A549 (cell line): ENCODE results near the gene ISCA2. TPM values are rescaled to one million over a fixed set of nuclear protein-coding genes. Genes with fewer than 3 reads are reported as not detected.
A peak's percentile ranks its signal among the peaks of the same experiment; 100 is the strongest.

Experiments
- ATAC-seq, 2 experiments: fragments of 200-7000 bp in 1 of 2; fragments of >200 bp in 1 of 2; cut with Nextera tagmentation in 1 of 2; cut with Tn5 transposase in 1 of 2; 3 replicates each; pipeline versions ENCODE4 v1.8.0 to v1.9.1; 2018 to 2020; ENCODE audit warnings: mild to moderate bottlenecking in 1 of 2, moderate library complexity in 1 of 2
- CTCF ChIA-PET: fragments of 300-600 bp; sonication (Branson Sonifier 250); formaldehyde crosslinking; extraction: SDS; loops from one replicate; lab custom pipeline; 2021; ENCODE audit warnings: antibody characterized with exemption, inconsistent platforms; lab: Yijun Ruan, JAX
- POLR2A ChIA-PET: fragments of 350-600 bp; formaldehyde crosslinking; extraction: SDS; loops from one replicate; lab custom pipeline; 2021; ENCODE audit warnings: antibody characterized with exemption, inconsistent platforms; lab: Yijun Ruan, JAX
- DNase-seq, 2 experiments: peaks; one replicate each; pipeline versions ENCODE4 v3.0.0 to v3.0.0-alpha.2; 2011 to 2016; ENCODE audit warnings: low read depth in 1 of 2, low spot score in 1 of 2
- FAIRE-seq: peaks from 2 replicates; lab custom pipeline; 2011; peaks lifted over from hg19 to GRCh38; lab: Jason Lieb, UNC
- H3K27ac ChIP-seq, 2 experiments: fragments of >200 bp; sonication (Bioruptor Twin); formaldehyde crosslinking; 3 replicates each; pipeline ENCODE4 v1.5.1; 2016 to 2017
- H3K4me1 ChIP-seq: fragments of >200 bp; sonication (Bioruptor Twin); formaldehyde crosslinking; 3 replicates; pipeline ENCODE4 v1.6.1; 2016
- H3K4me2 ChIP-seq: fragments of >200 bp; sonication (Bioruptor Twin); formaldehyde crosslinking; 3 replicates; pipeline ENCODE4 v1.6.1; 2016
- H3K4me3 ChIP-seq: fragments of >200 bp; sonication (Bioruptor Twin); formaldehyde crosslinking; 3 replicates; pipeline ENCODE4 v1.5.1; 2016
- H3K9me3 ChIP-seq: fragments of >200 bp; sonication (Bioruptor Twin); formaldehyde crosslinking; 3 replicates; pipeline ENCODE4 v1.6.1; 2016
- ATOH8 ChIP-seq: fragments of 250-450 bp; sonication (Bioruptor Pico); IDR thresholded peaks from 2 replicates; pipeline ENCODE4 v1.5.0; 2020; ENCODE audit warnings: low read depth, mild to moderate bottlenecking, moderate library complexity
- EHMT2 ChIP-seq: fragments of 200-600 bp; sonication (generic); IDR thresholded peaks from 2 replicates; pipeline ENCODE4 v1.6.1; 2016; ENCODE audit warnings: antibody characterized with exemption, low read depth, mild to moderate bottlenecking, moderate library complexity
- EP300 ChIP-seq, 2 experiments: fragments of >200 bp; sonication (Bioruptor Twin); formaldehyde crosslinking; IDR thresholded peaks; 2 replicates in 1 of 2; 3 replicates in 1 of 2; pipeline ENCODE4 v1.6.1; 2016 to 2017
- FOSL2 ChIP-seq, 2 experiments: fragments of 450-650 bp in 1 of 2; fragments of >200 bp in 1 of 2; sonication (Bioruptor Twin) in 1 of 2; formaldehyde crosslinking; IDR thresholded peaks; 2 replicates each; pipeline versions ENCODE4 v1.5.0 to v1.6.1; 2016 to 2020; ENCODE audit warnings: mild to moderate bottlenecking in 1 of 2, moderate library complexity in 1 of 2
- GATA3 ChIP-seq: IDR thresholded peaks from 2 replicates; pipeline ENCODE4 v1.6.1; 2012; ENCODE audit warnings: borderline replicate concordance
- HMGXB4 ChIP-seq: fragments of 250-450 bp; sonication (Bioruptor Pico); IDR thresholded peaks from 2 replicates; pipeline ENCODE4 v1.5.0; 2021; ENCODE audit warnings: mild to moderate bottlenecking, moderate library complexity, borderline replicate concordance
- HOXB13 ChIP-seq: fragments of 250-450 bp; sonication (Bioruptor Pico); IDR thresholded peaks from 2 replicates; pipeline ENCODE4 v1.5.0; 2020; ENCODE audit warnings: low read depth, mild to moderate bottlenecking, moderate library complexity
- JUNB ChIP-seq: fragments of >200 bp; sonication (Bioruptor Twin); formaldehyde crosslinking; IDR thresholded peaks from 2 replicates; pipeline ENCODE4 v1.6.1; 2016
- KDM5A ChIP-seq: fragments of 200-600 bp; sonication (generic); IDR thresholded peaks from 2 replicates; pipeline ENCODE4 v1.6.1; 2016; ENCODE audit warnings: antibody characterized with exemption, mild to moderate bottlenecking
- MAX ChIP-seq: IDR thresholded peaks from 2 replicates; pipeline ENCODE4 v1.6.1; 2012
- NFE2L2 ChIP-seq: fragments of 150-350 bp; conservative IDR thresholded peaks from 2 replicates; pipeline ENCODE4 v1.6.1; 2014; ENCODE audit warnings: low read length
- PBX3 ChIP-seq: IDR thresholded peaks from 2 replicates; pipeline ENCODE4 v1.6.1; 2012
- POLR2A ChIP-seq: IDR thresholded peaks from 2 replicates; pipeline ENCODE4 v1.6.1; 2012; ENCODE audit warnings: mild to moderate bottlenecking, low read length
- POLR2AphosphoS2 ChIP-seq: conservative IDR thresholded peaks from 2 replicates; pipeline ENCODE4 v1.6.1; 2012; ENCODE audit warnings: low read length, improper control_type of control experiment, inconsistent platforms
- RARB ChIP-seq: fragments of 250-450 bp; sonication (Bioruptor Pico); IDR thresholded peaks from 2 replicates; pipeline ENCODE4 v1.8.0; 2021; ENCODE audit warnings: mild to moderate bottlenecking, moderate library complexity
- SREBF2 ChIP-seq: fragments of 450-650 bp; IDR thresholded peaks from 2 replicates; pipeline ENCODE4 v1.6.1; 2014; ENCODE audit warnings: mild to moderate bottlenecking, moderate library complexity
- USF2 ChIP-seq: fragments of 450-650 bp; IDR thresholded peaks from 2 replicates; pipeline ENCODE4 v1.6.1; 2014; ENCODE audit warnings: antibody characterized with exemption
- ZFP36 ChIP-seq: fragments of 450-650 bp; IDR thresholded peaks from 2 replicates; pipeline ENCODE4 v1.6.1; 2014; ENCODE audit warnings: borderline replicate concordance; ENCODE audit not compliant: partially characterized antibody
- WGBS: methylation state at CpG from one replicate; pipeline ENCODE4 v1.1.6; 2017; ENCODE audit errors: missing lambda C conversion rate; 5-methylcytosine and 5-hydroxymethylcytosine counted together
- polyA plus RNA-seq, 4 experiments: library from polyadenylated mRNA; depleted of rRNA in 3 of 4; stranded (reverse); fragments of >200 nt; fragmentation: RNase III in 1 of 4; extraction: RNeasy Plus Mini Kit Qiagen cat#74134 plus additional on column Dnase treatment in 1 of 4; gene quantifications; 2 replicates in 3 of 4; 3 replicates in 1 of 4; pipeline ENCODE4 v1.2.3, GENCODE V29; 2011 to 2017

ISCA2 gene
- polyA plus RNA-seq, 2 of the 4 experiments (the other 2 are of a cell fraction), result 48.8 to 49.3 TPM

- Histone ChIP-seq H3K4me1 (peaks cover 8% of the 10 kb centered on the region), H3K27ac (no peak overlapping the region)
- CTCF ChIA-PET, result interaction anchor here (9.2 kb wide), 1 partner anchor 13 kb away, joined by 62 read pairs; no protein-coding TSS in a partner anchor
Observed at GRCh38 chr14:74514471-74514941, 20.9 kb downstream of the ISCA2 start.

GRCh38 chr14:74515891-74516412, 22.4 kb downstream of the ISCA2 start:
- FAIRE-seq (no peak), DNase-seq (no peak), ATAC-seq (no peak)
- Histone ChIP-seq H3K9me3 (no peaks in the 10 kb centered on the region), H3K4me2 (no peak overlapping the region), H3K4me1 (peaks cover 8% of the 10 kb centered on the region), H3K4me3 (no peak overlapping the region), H3K27ac (no peak overlapping the region; a peak in 1 of 6 replicates)
- WGBS, result 84% methylated on average over 8 of the region's 8 CpGs
- TF ChIP-seq HOXB13, result no peak
- no peak for TF ChIP-seq RARB (CRISPR knock-in tag)
- no peak for TF ChIP-seq GATA3
- ChIA-PET POLR2A (no interaction called here), CTCF (interaction anchor here (1.7 to 9.2 kb wide), 2 partner anchors 15 to 97 kb away, joined by 6 to 62 read pairs; partner anchors contain the start of gene LTBP2)

More at GRCh38 chr14:74514471-74514941, 20.9 kb downstream of the ISCA2 start:
- no peak for FAIRE-seq
- Histone ChIP-seq H3K4me3 (no peak overlapping the region), H3K4me2 (no peak overlapping the region), H3K9me3 (no peaks in the 10 kb centered on the region)
- DNase-seq, result no peak
- POLR2A ChIA-PET, result no interaction called here
- WGBS, result 89% methylated on average over 13 of the region's 13 CpGs
- ATAC-seq, result no peak
- TF ChIP-seq POLR2A, result no peak
- no peak for TF ChIP-seq KDM5A
- TF ChIP-seq HMGXB4 (CRISPR knock-in tag), result no peak
- TF ChIP-seq POLR2AphosphoS2, result no peak
- TF ChIP-seq EP300 (IDR thresholded peaks at IDR 0.05), result no peak
- no peak for TF ChIP-seq MAX
- no peak for TF ChIP-seq PBX3
- TF ChIP-seq NFE2L2, result no peak
- no peak for TF ChIP-seq FOSL2 (IDR thresholded peaks at IDR 0.05)
- TF ChIP-seq FOSL2 (CRISPR knock-in tag; IDR thresholded peaks at IDR 0.05), result no peak
- TF ChIP-seq ATOH8 (CRISPR knock-in tag), result no peak

GRCh38 chr14:74516451-74517160, 23.0 kb downstream of the ISCA2 start:
- no peak for TF ChIP-seq ZFP36
- no peak for TF ChIP-seq EHMT2
- TF ChIP-seq SREBF2, result no peak
- TF ChIP-seq JUNB, result no peak
- TF ChIP-seq USF2, result no peak
- TF ChIP-seq, all 56 proteins: peak for 0
- 90% methylated on average over 12 of the region's 12 CpGs for WGBS
- Histone ChIP-seq H3K4me3 (no peak overlapping the region), H3K4me2 (no peak overlapping the region), H3K27ac (peak overlapping the region in 1 of 2 experiments; percentile 72; a peak in 3 of 6 replicates), H3K4me1 (peaks cover 8% of the 10 kb centered on the region), H3K9me3 (no peaks in the 10 kb centered on the region)
- ChIA-PET CTCF (interaction anchor here (1.1 to 9.2 kb wide), 3 partner anchors 8 to 96 kb away, joined by 3 to 62 read pairs (median 6); partner anchors contain the start of gene LTBP2), POLR2A (no interaction called here)
- DNase-seq, result peak in 1 of 2 experiments; percentile 24
- no peak for FAIRE-seq
- peak; percentile 54 to 69; a peak in 4 of 6 replicates for ATAC-seq
